Measurements from ENCODE around the gene KCTD16. TPM values are rescaled to one million over a fixed set of nuclear protein-coding genes. Genes with fewer than 3 reads are reported as not detected.

KCTD16 gene
- total RNA-seq, 6 experiments from 2014 or later, result 1.5 to 3.6 (median 3.0) TPM

DNA sequence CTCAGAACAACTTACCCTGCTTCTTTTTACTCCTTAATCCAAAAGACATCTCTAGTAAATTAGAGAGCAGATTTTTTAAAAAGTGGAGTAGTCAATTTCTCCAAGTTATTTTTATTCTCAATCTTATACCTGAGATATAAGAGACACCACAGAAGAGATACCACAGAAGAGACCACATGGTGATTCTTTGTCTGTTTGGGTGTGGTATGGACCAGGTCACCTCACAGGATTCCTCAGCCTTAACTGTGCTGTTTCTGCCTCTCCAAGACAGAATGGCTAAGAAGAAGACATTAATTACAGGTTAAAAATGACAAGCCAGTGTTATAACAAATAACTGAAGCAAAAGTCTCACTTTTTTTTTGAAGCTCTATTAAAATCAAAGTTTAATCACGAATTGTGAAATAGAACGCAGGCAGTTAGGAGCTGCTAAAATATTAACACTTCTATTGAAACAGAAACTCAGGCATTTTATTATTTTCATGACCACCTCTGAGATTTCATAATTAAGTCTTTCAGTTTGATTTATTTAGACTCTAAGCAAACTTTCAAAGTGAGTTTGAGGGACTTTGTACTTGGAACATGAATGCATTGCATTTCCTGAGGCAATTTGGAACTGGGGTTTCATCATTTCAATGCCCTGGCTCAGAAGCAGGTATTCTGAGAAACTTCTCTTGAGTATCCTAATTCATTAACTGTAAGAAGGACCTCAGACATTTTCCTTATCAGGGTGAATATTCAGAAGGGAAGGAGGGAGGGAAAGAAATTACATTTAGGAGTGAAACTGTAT lies 280.7 kb downstream of the KCTD16 start:
- no peaks in the 10 kb centered on the region for H3K9me3 Mint-ChIP-seq
- H3K4me1 Mint-ChIP-seq (ENCODE audit: low read depth), result peaks cover 49% of the 10 kb centered on the region
- no peak for DNase-seq
- H3K36me3 Mint-ChIP-seq (ENCODE audit: low read depth), result peaks cover 4% of the 10 kb centered on the region; the same call in 1 of the 2 replicates
- TF ChIP-seq, protein P1, sequence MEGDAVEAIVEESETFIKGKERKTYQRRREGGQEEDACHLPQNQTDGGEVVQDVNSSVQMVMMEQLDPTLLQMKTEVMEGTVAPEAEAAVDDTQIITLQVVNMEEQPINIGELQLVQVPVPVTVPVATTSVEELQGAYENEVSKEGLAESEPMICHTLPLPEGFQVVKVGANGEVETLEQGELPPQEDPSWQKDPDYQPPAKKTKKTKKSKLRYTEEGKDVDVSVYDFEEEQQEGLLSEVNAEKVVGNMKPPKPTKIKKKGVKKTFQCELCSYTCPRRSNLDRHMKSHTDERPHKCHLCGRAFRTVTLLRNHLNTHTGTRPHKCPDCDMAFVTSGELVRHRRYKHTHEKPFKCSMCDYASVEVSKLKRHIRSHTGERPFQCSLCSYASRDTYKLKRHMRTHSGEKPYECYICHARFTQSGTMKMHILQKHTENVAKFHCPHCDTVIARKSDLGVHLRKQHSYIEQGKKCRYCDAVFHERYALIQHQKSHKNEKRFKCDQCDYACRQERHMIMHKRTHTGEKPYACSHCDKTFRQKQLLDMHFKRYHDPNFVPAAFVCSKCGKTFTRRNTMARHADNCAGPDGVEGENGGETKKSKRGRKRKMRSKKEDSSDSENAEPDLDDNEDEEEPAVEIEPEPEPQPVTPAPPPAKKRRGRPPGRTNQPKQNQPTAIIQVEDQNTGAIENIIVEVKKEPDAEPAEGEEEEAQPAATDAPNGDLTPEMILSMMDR (IDR thresholded peaks at IDR 0.05), result no peak
- no peak overlapping the region for H3K4me3 Mint-ChIP-seq
- no peaks in the 10 kb centered on the region; the same call in 1 of the 2 replicates for H3K27me3 Mint-ChIP-seq (ENCODE audit: insufficient read depth)
- no peak overlapping the region for H3K27ac Mint-ChIP-seq

DNA sequence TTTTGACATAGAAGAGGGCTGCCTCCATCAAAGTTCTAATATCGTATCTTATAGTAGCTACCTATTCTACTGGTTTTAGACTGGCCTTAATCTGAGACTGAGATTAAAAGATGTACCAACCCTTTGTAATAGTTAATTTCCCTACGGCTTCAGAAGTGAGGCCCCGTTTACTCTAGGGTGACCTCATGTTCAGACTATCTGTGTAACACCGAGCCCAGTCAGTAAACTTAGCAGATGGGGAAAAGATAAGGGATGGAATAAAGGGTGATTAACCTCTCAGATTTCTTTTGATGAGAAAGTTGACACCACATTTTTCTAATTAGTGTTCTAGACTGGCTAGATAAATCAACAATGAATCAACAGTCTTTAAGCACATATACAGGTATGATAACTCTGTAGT lies 283.1 kb downstream of the KCTD16 start:
- H3K27me3 Mint-ChIP-seq (ENCODE audit: insufficient read depth), result no peaks in the 10 kb centered on the region; the same call in 1 of the 2 replicates
- DNase-seq, result no peak
- H3K27ac Mint-ChIP-seq, result no peak overlapping the region
- H3K36me3 Mint-ChIP-seq (ENCODE audit: low read depth), result peaks cover 4% of the 10 kb centered on the region; the same call in 1 of the 2 replicates
- TF ChIP-seq, protein P1 (IDR thresholded peaks at IDR 0.05), result no peak
- H3K9me3 Mint-ChIP-seq, result no peaks in the 10 kb centered on the region
- peaks cover 40% of the 10 kb centered on the region for H3K4me1 Mint-ChIP-seq (ENCODE audit: low read depth)
- no peak overlapping the region for H3K4me3 Mint-ChIP-seq

DNA sequence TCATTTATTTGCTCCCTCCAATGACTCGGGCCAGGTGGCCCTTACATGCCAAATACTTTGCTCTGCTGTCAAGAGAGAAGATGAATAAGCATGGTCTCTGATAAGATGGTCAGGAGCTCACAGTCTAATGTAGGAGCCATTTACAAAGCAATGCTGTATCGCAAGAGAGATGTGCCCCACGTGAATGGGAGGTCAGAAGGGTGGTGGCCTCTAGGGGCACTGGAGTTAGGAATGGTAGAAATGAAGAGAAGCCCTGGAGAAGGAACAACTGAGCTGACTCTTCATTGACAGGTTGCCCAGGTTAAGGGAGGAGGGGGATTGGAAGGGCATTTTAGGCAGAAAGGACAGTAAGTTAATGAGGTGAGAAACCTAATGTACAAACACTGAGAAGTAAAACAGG lies 286.5 kb downstream of the KCTD16 start:
- Mint-ChIP-seq H3K4me3 (no peak overlapping the region), H3K36me3 (ENCODE audit: low read depth) (peaks cover 4% of the 10 kb centered on the region; the same call in 1 of the 2 replicates), H3K27me3 (ENCODE audit: insufficient read depth) (no peaks in the 10 kb centered on the region; the same call in 1 of the 2 replicates), H3K9me3 (no peaks in the 10 kb centered on the region), H3K4me1 (ENCODE audit: low read depth) (peaks cover 39% of the 10 kb centered on the region), H3K27ac (no peak overlapping the region)
- no peak for DNase-seq
- TF ChIP-seq, protein P1 (IDR thresholded peaks at IDR 0.05), result no peak

GRCh38 chr5:144458216-144458615 lies 287.5 kb downstream of the KCTD16 start:
- no peaks in the 10 kb centered on the region for H3K9me3 Mint-ChIP-seq
- H3K27me3 Mint-ChIP-seq (ENCODE audit: insufficient read depth), result no peaks in the 10 kb centered on the region
- H3K4me1 Mint-ChIP-seq (ENCODE audit: low read depth), result peaks cover 32% of the 10 kb centered on the region
- TF ChIP-seq, protein P1 (IDR thresholded peaks at IDR 0.05), result no peak
- DNase-seq, result no peak
- no peak overlapping the region for H3K27ac Mint-ChIP-seq
- H3K4me3 Mint-ChIP-seq, result no peak overlapping the region
- peaks cover under 1% of the 10 kb centered on the region; the same call in 1 of the 2 replicates for H3K36me3 Mint-ChIP-seq (ENCODE audit: low read depth)

DNA sequence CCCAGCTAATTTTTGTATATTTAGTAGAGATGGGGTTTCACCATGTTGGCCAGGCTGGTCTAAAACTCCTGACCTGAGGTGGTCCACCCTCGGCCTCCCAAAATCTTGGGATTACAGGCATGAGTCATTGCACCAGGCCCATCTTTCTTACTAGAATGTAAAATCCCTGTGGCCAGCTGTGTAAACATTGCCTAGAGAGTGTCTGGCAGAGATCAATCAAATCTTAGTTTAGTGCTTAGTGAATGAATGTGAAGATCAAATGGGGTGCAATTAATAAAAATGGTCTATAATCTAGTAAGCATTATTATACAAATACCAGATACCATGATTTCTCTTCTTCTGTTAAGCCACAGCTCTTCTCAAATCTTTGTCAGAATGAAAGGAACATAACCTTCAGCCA lies 289.9 kb downstream of the KCTD16 start:
- Mint-ChIP-seq H3K36me3 (ENCODE audit: low read depth) (no peaks in the 10 kb centered on the region), H3K27me3 (ENCODE audit: insufficient read depth) (no peaks in the 10 kb centered on the region), H3K27ac (no peak overlapping the region), H3K9me3 (no peaks in the 10 kb centered on the region), H3K4me3 (no peak overlapping the region), H3K4me1 (ENCODE audit: low read depth) (peaks cover 26% of the 10 kb centered on the region)
- TF ChIP-seq, protein P1 (IDR thresholded peaks at IDR 0.05), result no peak
- no peak for DNase-seq
